ENCODE data around the gene PPP6R2.

DNA sequence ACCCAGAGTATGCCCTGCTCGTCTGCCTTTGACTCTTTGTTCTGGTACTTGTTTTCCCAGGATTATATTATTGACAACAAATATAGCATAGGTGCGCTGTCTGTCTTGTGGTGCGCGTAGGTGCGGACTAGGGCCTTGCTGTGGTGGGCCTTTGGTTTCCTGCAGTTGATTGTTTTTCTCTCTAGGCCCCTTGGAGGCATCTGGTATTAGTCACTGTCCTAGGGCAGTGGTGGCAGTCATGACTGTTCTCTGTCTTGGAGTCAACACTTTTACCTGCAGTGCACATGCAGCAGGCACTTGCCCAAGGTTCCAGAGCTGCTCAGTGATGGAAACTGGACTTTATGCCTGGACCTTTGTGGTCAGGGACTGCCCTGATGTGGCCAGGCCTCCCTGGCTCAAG lies 18.6 kb downstream of the PPP6R2 start:
- TF ChIP-seq POLR2A (IDR thresholded peaks at IDR 0.05; ENCODE audit: borderline replicate concordance, extremely low read depth, insufficient read depth, insufficient read length): no peak
- TF ChIP-seq CTCF (IDR thresholded peaks at IDR 0.05 in 2 of 3, conservative IDR thresholded peaks at IDR 0.05 in 1 of 3; ENCODE audit: borderline replicate concordance in 1 of 3, insufficient read depth in 1 of 3, low read depth in 2 of 3, low read length in 2 of 3): no peak
- TF ChIP-seq, protein P1, sequence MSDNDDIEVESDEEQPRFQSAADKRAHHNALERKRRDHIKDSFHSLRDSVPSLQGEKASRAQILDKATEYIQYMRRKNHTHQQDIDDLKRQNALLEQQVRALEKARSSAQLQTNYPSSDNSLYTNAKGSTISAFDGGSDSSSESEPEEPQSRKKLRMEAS (IDR thresholded peaks at IDR 0.05): no peak
- no peak for TF ChIP-seq CBX3 (IDR thresholded peaks at IDR 0.05; ENCODE audit: low read depth)
- TF ChIP-seq REST (IDR thresholded peaks at IDR 0.05; ENCODE audit: low read depth): no peak
- no peak for TF ChIP-seq TCF7L2 (IDR thresholded peaks at IDR 0.05; ENCODE audit: borderline replicate concordance, extremely low read depth, insufficient read depth, insufficient read length)
- no peak for TF ChIP-seq EZH2 (IDR thresholded peaks at IDR 0.05)
- no peak for TF ChIP-seq SIN3A (IDR thresholded peaks at IDR 0.05; ENCODE audit: low read depth)
- TF ChIP-seq ATF3 (IDR thresholded peaks at IDR 0.05): no peak
- TF ChIP-seq ZNF274 (IDR thresholded peaks at IDR 0.05; ENCODE audit: low read depth, low read length): no peak
- no peak for TF ChIP-seq POLR2AphosphoS5 (IDR thresholded peaks at IDR 0.05; ENCODE audit: low read depth, low read length)
- no peak for TF ChIP-seq RAD21 (IDR thresholded peaks at IDR 0.05; ENCODE audit: low read depth)
- no peak for TF ChIP-seq SRF (IDR thresholded peaks at IDR 0.05; ENCODE audit: low read depth)
- TF ChIP-seq, protein P2, sequence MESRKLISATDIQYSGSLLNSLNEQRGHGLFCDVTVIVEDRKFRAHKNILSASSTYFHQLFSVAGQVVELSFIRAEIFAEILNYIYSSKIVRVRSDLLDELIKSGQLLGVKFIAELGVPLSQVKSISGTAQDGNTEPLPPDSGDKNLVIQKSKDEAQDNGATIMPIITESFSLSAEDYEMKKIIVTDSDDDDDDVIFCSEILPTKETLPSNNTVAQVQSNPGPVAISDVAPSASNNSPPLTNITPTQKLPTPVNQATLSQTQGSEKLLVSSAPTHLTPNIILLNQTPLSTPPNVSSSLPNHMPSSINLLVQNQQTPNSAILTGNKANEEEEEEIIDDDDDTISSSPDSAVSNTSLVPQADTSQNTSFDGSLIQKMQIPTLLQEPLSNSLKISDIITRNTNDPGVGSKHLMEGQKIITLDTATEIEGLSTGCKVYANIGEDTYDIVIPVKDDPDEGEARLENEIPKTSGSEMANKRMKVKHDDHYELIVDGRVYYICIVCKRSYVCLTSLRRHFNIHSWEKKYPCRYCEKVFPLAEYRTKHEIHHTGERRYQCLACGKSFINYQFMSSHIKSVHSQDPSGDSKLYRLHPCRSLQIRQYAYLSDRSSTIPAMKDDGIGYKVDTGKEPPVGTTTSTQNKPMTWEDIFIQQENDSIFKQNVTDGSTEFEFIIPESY (IDR thresholded peaks at IDR 0.05; ENCODE audit: extremely low read depth, insufficient replicate concordance, low read length): no peak
